HK-2 (cell line): ENCODE data around the gene C1QTNF12.

Experiments
- DNase-seq: peaks from one replicate; pipeline ENCODE4 v3.0.0-alpha.2; 2018; ENCODE audit not compliant: unreplicated experiment

Gene C1QTNF12

GRCh38 chr1:1246577-1247340 is at the start of gene C1QTNF12:
Gene C1QTNF12 (minus strand): TSS chr1:1246722. CDS start chr1:1246690, 32 bp downstream.
- no peak for DNase-seq

GRCh38 chr1:1295154-1295923 is 48.8 kb upstream of the C1QTNF12 start:
- DNase-seq: no peak

GRCh38 chr1:1294250-1294890 is 47.8 kb upstream of the C1QTNF12 start:
- DNase-seq: no peak

GRCh38 chr1:1293263-1294249 is 47.0 kb upstream of the C1QTNF12 start:
- no peak for DNase-seq

GRCh38 chr1:1292851-1293250 is 46.3 kb upstream of the C1QTNF12 start:
- no peak for DNase-seq

- no peak for DNase-seq
Measured at GRCh38 chr1:1292442-1292779, 45.9 kb upstream of the C1QTNF12 start.

GRCh38 chr1:1291548-1292441 is 45.3 kb upstream of the C1QTNF12 start:
- peak; percentile 70 for DNase-seq

GRCh38 chr1:1291023-1291528 is 44.6 kb upstream of the C1QTNF12 start:
- DNase-seq: no peak

GRCh38 chr1:1290238-1290731 is 43.8 kb upstream of the C1QTNF12 start:
- DNase-seq: peak; percentile 67

- no peak for DNase-seq
Measured at GRCh38 chr1:1287288-1288110, 41.0 kb upstream of the C1QTNF12 start.

GRCh38 chr1:1286313-1287261 is 40.1 kb upstream of the C1QTNF12 start:
- no peak for DNase-seq

- DNase-seq: no peak
Measured at GRCh38 chr1:1285611-1286311, 39.2 kb upstream of the C1QTNF12 start.

- DNase-seq: no peak
Measured at GRCh38 chr1:1285102-1285571, 38.6 kb upstream of the C1QTNF12 start.

GRCh38 chr1:1284221-1285101 is 37.9 kb upstream of the C1QTNF12 start:
- no peak for DNase-seq

GRCh38 chr1:1283821-1284220 is 37.3 kb upstream of the C1QTNF12 start:
- DNase-seq: peak; percentile 40

- DNase-seq: no peak
Measured at GRCh38 chr1:1282998-1283397, 36.5 kb upstream of the C1QTNF12 start.
